Peyer's patch (tissue), 4 donors: ENCODE data around the gene WDR1. TPM values are rescaled to one million over a fixed set of nuclear protein-coding genes. Genes with fewer than 3 reads are reported as not detected.

Source experiments
- DNase-seq, 3 donors: peaks; one replicate each; pipeline ENCODE4 v3.0.0-alpha.2; 2017 to 2019
- H3K27ac ChIP-seq, 4 donors: fragments of 200-600 bp; sonication (generic); one replicate each; pipeline ENCODE4 v1.5.1; 2016 to 2019
- H3K27me3 ChIP-seq, 2 donors: fragments of 200-600 bp; sonication (generic); one replicate each; pipeline ENCODE4 v1.5.1; 2019
- H3K36me3 ChIP-seq, 3 donors: fragments of 200-600 bp; sonication (generic); one replicate each; pipeline ENCODE4 v1.5.1; 2016 to 2019
- H3K4me1 ChIP-seq, 4 donors: fragments of 200-600 bp; sonication (generic); one replicate each; pipeline ENCODE4 v1.5.1; 2016 to 2019
- H3K4me3 ChIP-seq, 4 donors: fragments of 200-600 bp; sonication (generic); 1 replicate in 3 of 4; 2 replicates in 1 of 4; pipeline ENCODE4 v1.5.1; 2016 to 2019; ENCODE audit warnings: mild to moderate bottlenecking in 1 of 4
- H3K9me3 ChIP-seq, 4 donors: fragments of 200-600 bp; sonication (generic); one replicate each; pipeline ENCODE4 v1.5.1; 2016 to 2019; ENCODE audit warnings: mild to moderate bottlenecking in 1 of 4
- POLR2A ChIP-seq, 2 donors: fragments of 450-650 bp; IDR thresholded peaks; one replicate each; pipeline ENCODE4 v1.5.1; 2017; ENCODE audit warnings: antibody characterized with exemption in 2 of 2, mild to moderate bottlenecking in 2 of 2, moderate library complexity in 2 of 2
- total RNA-seq, 4 donors: library from RNA; depleted of rRNA; stranded (reverse); fragments of >200 nt; gene quantifications; one replicate each; pipeline ENCODE4 v1.1.0, GENCODE V29; 2016
- TF ChIP-seq, protein P1 (sequence below), 6 experiments: fragments of 450-650 bp in 4 of 6; fragments of 200-600 bp in 2 of 6; sonication (generic) in 1 of 6; IDR thresholded peaks; one replicate each; pipeline ENCODE4 v1.5.1; 2017 to 2019; ENCODE audit warnings: antibody characterized with exemption in 6 of 6, mild to moderate bottlenecking in 3 of 6, moderate library complexity in 1 of 6

The WDR1 gene
- total RNA-seq, 4 donors from 2014 or later = 170 to 192 (median 180) TPM

DNA sequence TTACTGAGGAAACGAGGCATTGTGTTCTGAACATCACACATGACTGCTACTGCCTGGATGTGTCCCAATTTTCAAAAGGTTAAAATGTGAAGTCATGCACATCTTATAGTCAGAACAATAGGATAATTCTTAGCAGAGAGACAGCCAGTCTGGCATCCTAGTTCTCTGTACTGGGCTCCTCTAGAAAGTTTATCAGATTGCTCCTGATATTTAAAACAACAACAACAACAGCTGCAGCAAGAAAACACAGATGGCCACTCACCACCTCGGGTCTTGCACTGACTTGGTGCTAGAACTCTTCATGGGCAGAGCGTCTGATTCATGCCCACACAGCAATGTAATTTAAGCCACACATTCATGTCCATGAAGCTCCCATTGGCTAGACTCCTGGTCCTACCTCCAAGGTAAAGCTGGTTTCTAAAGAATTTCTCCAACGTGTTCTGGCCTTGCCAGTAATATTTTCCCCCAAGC lies 62.0 kb downstream of the WDR1 start:
- Histone ChIP-seq H3K9me3 (no peaks in the 10 kb centered on the region), H3K27me3 (no peaks in the 10 kb centered on the region), H3K36me3 (no peaks in the 10 kb centered on the region), H3K4me3 (no peak overlapping the region), H3K27ac (no peak overlapping the region), H3K4me1 (no peaks in the 10 kb centered on the region)
- DNase-seq = no peak
- TF ChIP-seq POLR2A (IDR thresholded peaks at IDR 0.05) = no peak
- TF ChIP-seq, protein P1, sequence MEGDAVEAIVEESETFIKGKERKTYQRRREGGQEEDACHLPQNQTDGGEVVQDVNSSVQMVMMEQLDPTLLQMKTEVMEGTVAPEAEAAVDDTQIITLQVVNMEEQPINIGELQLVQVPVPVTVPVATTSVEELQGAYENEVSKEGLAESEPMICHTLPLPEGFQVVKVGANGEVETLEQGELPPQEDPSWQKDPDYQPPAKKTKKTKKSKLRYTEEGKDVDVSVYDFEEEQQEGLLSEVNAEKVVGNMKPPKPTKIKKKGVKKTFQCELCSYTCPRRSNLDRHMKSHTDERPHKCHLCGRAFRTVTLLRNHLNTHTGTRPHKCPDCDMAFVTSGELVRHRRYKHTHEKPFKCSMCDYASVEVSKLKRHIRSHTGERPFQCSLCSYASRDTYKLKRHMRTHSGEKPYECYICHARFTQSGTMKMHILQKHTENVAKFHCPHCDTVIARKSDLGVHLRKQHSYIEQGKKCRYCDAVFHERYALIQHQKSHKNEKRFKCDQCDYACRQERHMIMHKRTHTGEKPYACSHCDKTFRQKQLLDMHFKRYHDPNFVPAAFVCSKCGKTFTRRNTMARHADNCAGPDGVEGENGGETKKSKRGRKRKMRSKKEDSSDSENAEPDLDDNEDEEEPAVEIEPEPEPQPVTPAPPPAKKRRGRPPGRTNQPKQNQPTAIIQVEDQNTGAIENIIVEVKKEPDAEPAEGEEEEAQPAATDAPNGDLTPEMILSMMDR (IDR thresholded peaks at IDR 0.05) = no peak

DNA sequence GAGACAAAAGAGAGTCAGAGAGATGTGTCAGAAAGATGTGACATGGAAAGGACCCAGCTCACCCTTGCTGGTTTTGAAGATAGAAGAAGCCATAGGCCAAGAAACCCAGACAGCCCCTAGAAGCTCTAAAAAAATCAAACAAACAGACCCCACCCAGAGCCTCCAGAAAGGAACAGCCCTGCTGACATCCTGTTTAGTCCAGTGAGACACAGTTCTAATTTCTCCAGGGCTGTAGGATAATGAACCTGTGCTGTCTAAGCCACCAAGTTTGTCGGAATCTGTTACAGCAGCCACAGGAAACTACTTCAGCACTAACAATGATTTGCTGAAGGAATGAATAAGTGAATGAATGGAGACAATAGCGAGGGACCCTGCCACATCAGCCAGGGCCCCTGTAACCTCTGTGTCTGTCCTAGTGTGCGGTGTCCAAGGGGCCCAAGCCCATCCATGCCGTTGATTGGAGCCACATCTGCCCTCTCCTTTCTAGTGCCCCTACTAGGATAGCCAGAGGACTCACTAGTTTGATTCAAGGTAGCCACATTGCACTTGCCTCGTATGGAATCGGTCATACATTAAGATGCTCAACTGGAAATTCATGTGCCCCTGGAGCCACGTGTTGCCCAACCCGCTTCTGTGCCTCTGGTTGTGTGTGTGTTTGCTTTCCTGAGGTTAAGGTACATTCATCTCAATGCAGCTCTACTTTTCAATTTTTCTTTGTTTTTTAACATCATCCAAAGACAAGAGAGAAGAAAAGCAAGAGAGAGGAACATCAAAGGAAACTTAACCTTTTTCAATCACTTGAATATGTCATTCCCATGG lies 62.8 kb downstream of the WDR1 start:
- peak in 1 of 3 donors; percentile 6 for DNase-seq
- Histone ChIP-seq H3K27me3 (no peaks in the 10 kb centered on the region), H3K4me3 (no peak overlapping the region), H3K9me3 (no peaks in the 10 kb centered on the region), H3K4me1 (no peaks in the 10 kb centered on the region), H3K27ac (no peak overlapping the region), H3K36me3 (no peaks in the 10 kb centered on the region)
- no peak for TF ChIP-seq POLR2A (IDR thresholded peaks at IDR 0.05)
- TF ChIP-seq, protein P1 (IDR thresholded peaks at IDR 0.05) = no peak

DNA sequence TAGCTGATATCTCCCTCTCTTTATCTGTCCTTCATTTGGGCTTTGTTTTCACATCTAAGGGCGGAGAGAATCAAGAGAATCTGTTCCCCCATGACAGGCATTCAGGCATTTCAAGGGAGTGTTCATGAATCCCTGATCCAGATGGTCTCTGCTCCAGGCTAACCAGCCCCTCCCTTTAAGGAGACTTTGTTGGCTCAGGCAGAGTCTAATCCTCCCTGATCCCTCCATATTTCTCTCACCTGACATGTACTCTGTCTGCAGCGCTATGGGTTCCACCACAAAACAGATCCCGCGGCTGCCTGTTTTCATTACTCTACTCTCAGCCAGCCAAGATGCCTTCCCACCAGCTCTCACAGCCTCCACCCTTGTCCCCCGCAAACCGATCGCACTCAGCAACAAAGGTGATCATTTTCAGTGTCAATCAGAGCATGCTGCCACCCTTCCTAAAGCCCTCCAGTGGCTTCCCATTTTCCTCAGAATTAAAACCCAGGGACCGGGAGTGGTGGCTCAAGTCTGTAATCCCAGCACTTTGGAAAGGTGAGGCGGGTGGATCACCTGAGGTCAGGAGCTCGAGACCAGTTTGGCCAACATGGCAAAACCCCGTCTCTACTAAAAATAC lies 65.0 kb downstream of the WDR1 start:
- TF ChIP-seq, protein P1 (IDR thresholded peaks at IDR 0.05) = no peak
- TF ChIP-seq POLR2A (IDR thresholded peaks at IDR 0.05) = no peak
- H3K27me3 ChIP-seq = no peaks in the 10 kb centered on the region
- peak in 1 of 3 donors; percentile 11 for DNase-seq

DNA sequence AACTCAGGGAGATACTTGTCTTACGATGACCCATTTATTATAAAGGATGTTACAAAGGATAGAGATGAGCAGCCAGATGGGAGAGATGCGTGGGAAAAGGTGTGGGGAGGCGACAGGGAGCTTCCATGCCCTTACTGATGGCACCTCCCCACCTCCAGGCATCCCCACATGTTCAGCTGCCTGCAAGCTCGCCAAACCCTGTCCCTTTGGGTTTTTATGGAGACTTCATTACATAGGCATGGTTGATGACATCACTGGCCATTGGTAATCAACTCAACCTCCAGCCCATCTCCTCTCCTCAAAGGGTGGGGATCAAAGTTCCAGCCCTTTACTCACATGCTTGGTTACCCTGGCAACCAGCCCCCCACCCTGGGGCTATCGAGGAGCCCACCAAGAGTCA lies 65.9 kb downstream of the WDR1 start:
- DNase-seq = no peak
- H3K4me1 ChIP-seq = peaks cover 0 to 6% (median 0%) of the 10 kb centered on the region in 4 donors
- H3K36me3 ChIP-seq = no peaks in the 10 kb centered on the region
- H3K27me3 ChIP-seq = no peaks in the 10 kb centered on the region
- no peak overlapping the region for H3K4me3 ChIP-seq
- H3K27ac ChIP-seq = no peak overlapping the region
- TF ChIP-seq POLR2A (IDR thresholded peaks at IDR 0.05) = no peak
- TF ChIP-seq, protein P1 (IDR thresholded peaks at IDR 0.05) = no peak
- H3K9me3 ChIP-seq = no peaks in the 10 kb centered on the region

More for the DNA sequence above, 65.0 kb downstream of the WDR1 start:
- Histone ChIP-seq H3K4me1 (peaks cover 0 to 6% (median 0%) of the 10 kb centered on the region in 4 donors), H3K27ac (no peak overlapping the region), H3K36me3 (no peaks in the 10 kb centered on the region), H3K4me3 (no peak overlapping the region), H3K9me3 (no peaks in the 10 kb centered on the region)

DNA sequence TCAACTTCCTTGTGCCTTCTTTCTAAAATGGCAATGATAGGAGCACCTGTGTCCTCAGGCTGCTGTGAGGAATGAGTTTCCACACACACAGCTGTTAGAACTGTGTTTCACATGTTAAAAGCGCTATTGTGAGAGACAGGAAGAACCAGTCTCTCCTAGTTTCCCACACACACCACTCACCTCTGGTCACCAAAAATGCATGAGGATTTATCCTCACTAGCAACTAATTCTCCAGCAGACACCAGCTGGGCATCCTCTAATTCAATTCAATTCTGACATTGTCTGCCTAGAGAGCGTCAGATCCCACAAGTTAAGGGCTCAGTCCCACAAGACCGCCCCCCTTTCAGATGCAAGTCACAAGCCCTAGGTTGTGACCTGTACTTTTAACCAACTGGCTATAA lies 66.3 kb downstream of the WDR1 start:
- no peak overlapping the region for H3K4me3 ChIP-seq
- H3K4me1 ChIP-seq = peaks cover 0 to 6% (median 0%) of the 10 kb centered on the region in 4 donors
- no peaks in the 10 kb centered on the region for H3K27me3 ChIP-seq
- no peak for TF ChIP-seq POLR2A (IDR thresholded peaks at IDR 0.05)
- TF ChIP-seq, protein P1 (IDR thresholded peaks at IDR 0.05) = no peak
- H3K27ac ChIP-seq = no peak overlapping the region
- H3K9me3 ChIP-seq = no peaks in the 10 kb centered on the region
- no peak for DNase-seq
- H3K36me3 ChIP-seq = no peaks in the 10 kb centered on the region
